ENCODE data around the gene DMAC2. TPM values are rescaled to one million over a fixed set of nuclear protein-coding genes. Genes with fewer than 3 reads are reported as not detected.
"Not testable (repeated sequence)": the region's sequence is repeated elsewhere in the genome, so short reads cannot be mapped to it uniquely, and the experiment has no call there.

Gene DMAC2
- total RNA-seq, 1 donor: 70.0 TPM

GRCh38 chr19:41443813-41444455 lies 4.2 kb upstream of the DMAC2 start:
- no peak for DNase-seq (ENCODE audit: low read depth in 2 of 3, low spot score in 2 of 3)

DNA sequence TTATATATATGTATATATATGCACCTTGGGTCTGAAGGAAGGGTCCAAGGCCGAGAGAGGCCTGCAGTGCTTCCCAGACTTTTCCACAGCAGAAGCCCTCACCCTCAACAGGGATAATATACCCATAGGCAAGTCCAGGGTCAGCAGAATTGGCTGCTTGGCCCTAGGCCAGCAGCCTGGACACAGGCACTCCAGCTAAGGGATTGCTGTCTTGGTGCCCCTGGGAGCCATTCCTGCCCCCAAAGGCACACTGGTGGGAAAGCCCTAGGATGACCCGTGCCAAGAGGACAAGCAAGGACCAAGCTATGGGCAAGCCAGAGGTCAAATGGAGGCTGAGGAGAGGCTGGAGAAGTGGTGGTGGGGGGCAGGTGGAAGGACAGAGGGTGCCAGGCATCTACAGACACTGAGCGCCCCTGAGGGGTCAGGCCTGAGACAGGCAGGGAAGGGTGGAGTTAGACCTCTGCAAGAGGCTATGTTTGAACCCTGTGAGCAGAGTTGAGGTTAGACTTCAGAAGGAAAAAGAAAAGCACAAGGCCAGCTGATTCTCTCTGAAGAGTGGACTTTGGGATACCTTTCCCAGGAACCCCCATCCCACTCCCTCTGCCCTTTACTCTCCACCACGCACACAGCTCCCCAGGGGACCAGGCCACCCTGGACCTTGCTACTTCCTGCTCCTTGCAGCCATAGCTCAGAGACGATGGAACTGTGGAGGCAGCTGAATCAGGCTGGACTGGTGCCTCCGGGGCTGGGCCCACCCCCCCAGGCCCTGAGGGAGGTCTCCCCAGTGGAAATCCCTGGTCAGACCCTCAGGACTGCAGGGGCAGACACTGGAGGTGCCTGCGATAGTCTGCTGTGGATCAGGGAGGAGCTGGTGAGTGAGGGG lies 3.0 kb upstream of the DMAC2 start, which contains the start of gene ERICH4:
TSS of gene ERICH4 (plus strand) at position 684 of the 883 bp plus-strand sequence. CDS start at position 698, 14 bp downstream.
- DNase-seq (ENCODE audit: low read depth in 2 of 3, low spot score in 2 of 3): no peak

DNA sequence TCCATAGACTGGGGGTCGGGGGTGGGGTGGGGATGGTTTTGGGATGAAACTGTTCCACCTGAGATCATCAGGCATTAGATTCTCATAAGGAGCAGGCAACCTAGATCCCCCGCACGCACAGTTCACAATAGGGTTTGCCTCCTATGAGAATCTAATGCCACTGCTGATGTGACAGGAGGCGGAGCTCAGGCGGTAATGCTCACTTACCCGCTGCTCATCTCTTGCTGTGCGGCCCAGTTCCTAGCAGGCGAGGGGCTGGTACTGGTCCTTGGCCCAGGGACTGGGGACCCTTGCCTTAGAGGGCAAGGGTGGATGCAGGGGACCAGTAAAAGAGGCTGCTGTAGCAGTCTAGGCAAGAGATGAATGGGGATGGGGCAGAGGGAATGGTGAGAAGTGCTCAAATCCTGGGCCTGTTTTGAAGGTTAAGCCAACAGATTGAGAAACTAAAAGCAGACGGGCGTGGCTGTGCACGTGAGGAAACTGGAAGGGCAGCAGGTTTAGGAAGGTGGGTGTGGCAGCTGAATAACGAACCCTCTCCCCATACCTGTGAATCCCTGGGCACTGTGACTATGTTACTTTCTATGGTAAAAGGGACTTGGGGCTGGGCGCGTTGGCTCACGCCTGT lies 1.7 kb upstream of the DMAC2 start:
- no peak for DNase-seq (ENCODE audit: low read depth in 2 of 3, low spot score in 2 of 3)

DNA sequence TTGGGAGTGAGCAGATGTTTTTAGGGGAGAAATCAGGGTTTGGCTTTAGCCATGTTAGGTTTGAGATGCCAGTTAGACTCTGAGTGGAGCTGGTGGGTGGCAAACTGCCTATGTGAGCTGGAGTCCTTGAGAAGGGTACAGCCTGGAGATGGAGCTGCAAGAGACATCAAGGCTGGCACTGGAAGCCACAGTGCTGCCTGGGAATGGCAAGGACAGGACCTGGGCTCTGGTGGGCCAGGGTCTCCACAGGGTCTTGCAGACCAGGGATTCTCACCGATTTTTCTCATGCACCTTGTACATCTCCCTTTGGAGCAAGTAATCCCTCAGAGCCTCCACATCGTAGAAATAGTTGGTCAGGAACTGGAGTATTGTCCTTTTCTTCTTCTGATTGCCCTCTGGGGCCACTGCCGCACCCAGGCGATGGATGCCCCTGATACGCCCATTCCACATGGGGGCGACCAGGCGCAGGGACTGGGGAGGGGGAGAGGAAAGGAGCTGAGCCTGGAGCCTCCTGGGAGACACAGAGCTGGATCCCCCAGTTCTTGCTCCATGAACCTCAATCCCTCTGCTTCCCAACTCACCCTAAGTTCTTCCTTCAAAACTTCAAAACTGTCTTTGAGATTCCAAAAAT lies 1.7 kb downstream of the DMAC2 start:
- DNase-seq (ENCODE audit: low read depth in 2 of 3, low spot score in 2 of 3): no peak

DNA sequence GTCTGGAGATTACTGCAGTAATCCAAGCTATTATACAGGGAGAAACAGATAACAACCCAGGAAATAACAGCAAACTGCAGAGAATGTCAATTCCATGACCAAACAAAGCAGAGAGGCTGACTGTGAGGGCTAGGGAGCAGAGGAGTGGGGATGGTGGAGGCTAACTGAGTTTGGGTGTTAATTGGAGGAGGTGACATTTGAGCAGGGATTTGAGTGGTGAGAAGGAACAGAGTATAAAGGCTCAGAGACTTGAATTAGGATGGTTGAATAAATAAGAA lies 3.1 kb downstream of the DMAC2 start:
- DNase-seq (ENCODE audit: low read depth in 2 of 3, low spot score in 2 of 3): no peak

DNA sequence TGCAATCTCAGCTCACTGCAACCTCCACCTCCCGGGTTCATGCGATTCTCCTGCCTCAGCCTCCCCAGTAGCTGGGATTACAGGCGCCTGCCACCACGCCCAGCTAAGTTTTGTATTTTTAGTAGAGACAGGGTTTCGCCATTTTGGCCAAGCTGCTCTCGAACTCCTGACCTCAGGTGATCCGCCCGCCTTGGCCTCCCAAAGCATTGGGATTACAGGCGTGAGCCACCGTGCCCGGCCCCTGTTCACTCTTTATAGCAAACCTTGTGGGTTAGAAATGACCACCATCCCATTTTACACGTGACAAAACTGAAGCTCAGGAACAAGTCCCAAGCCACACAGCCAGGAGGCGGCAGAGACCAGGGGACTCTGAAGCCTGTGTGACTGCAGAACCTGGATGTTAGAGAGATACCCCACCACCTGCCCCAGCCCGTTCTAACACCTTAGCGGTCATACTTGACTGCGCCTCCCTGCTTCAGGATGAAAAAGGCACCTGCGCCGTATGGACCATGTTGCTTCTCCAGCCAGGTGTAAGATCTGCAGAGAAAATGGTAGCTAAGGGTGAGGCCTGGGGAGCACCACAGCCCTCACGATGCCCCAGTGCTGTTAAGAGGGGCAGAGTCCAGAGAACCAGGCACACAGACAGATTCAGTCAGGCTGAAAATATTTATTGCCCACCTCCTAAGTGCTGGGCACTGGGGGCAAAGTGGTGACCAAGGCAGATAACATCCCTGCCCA lies 3.6 kb downstream of the DMAC2 start:
- DNase-seq (ENCODE audit: low read depth in 2 of 3, low spot score in 2 of 3): no peak

GRCh38 chr19:41435376-41435775 lies 4.3 kb downstream of the DMAC2 start:
- DNase-seq (ENCODE audit: low read depth in 2 of 3, low spot score in 2 of 3): not testable (repeated sequence)

- peak in 1 of 3 donors; percentile 50 for DNase-seq (ENCODE audit: low read depth in 2 of 3, low spot score in 2 of 3)
Measured at GRCh38 chr19:41434450-41434849, 5.3 kb downstream of the DMAC2 start.

DNA sequence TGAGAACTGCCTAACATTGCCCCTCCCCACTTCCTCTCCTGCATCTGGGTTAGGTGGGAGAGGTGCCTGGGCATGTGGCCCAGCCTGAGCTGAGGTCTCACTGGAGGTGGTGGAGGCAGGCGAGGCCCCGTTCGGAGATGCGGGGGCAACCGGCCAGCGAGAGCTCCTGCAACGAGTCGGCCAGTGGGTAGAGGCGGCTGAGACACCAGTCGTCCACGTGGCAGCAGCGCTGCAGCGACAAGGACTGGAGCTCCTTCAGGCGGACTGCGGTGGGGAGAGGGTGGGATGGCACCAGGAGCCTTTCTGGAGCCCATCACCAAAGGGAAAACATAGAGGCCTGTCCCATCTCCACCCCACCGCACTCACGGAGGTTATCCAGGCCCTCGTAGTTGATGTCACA lies 6.5 kb downstream of the DMAC2 start:
- DNase-seq (ENCODE audit: low read depth in 2 of 3, low spot score in 2 of 3): no peak

DNA sequence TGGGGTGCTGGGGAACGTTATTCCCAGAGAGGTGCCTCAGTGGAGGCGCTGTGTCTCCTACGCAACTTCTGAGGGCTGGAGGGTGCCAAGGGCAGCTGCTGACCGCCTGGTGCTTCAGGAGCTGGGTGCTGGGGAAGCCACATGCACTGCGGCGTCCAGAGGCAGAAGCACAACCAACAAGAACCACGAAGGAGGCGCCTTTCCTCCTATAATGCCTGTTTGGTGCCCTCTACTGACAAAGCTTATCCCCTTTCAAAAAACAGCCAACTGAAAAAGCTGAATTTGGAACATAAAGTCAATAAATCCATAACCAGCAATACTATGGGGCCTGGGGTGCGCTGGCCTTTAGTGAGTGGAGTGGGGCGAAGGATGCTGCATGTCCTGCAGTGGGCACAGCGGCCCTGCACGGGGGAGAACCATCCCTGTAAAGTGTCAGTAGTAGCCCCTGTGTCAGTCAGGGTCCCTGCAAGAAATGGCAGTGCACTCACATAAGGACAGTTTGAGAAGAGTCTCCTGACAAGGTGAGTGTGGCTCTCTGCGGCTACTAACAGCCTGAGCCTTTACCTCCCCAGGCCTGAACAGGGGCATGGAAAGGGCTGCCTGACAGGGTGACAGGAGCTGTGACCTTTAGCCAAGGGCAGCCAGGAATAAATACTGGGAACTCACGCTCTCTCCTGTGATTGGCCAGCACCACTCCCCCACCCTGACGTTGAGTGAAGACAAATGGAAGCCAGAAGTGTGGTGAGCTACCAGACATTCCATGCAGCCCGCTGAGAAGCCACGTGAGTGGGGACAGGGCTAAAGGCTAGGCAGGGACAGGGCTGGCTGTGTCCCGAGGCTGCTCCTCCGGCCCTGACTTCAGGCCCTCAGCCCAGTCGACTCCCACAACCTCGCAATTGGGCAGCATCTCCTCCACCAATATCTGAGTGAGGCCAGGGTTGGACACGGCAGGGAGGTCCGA lies 8.0 kb downstream of the DMAC2 start:
- DNase-seq (ENCODE audit: low read depth in 2 of 3, low spot score in 2 of 3): peak in 2 of 3 donors; percentile 51 to 73

DNA sequence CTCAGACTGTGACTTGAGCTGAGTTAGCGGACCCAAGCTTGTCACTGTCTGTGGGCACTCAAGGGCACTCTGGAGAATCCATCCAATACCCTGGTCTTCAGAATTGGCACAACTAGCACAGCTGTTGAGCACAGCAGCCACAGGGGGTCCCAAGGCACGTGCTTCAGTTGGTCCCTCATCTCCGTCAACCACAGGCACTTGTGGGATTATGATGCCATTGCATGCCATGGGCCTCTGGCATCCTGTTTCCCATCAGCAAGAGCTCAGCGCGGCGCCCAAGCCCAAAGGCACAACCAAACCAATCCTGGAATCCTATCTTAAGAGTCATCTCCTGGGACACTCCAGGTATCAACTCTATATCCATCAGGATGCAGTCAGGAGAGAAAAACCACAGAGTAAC lies 8.8 kb downstream of the DMAC2 start:
- no peak for DNase-seq (ENCODE audit: low read depth in 2 of 3, low spot score in 2 of 3)

GRCh38 chr19:41428481-41428859 lies 11.2 kb downstream of the DMAC2 start:
- DNase-seq (ENCODE audit: low read depth in 2 of 3, low spot score in 2 of 3): no peak

GRCh38 chr19:41427647-41428480 lies 11.8 kb downstream of the DMAC2 start:
- DNase-seq (ENCODE audit: low read depth in 2 of 3, low spot score in 2 of 3): peak in 2 of 3 donors; percentile 46 to 57

- peak in 2 of 3 donors; percentile 73 to 83 for DNase-seq (ENCODE audit: low read depth in 2 of 3, low spot score in 2 of 3)
Measured at GRCh38 chr19:41426952-41427646, 12.6 kb downstream of the DMAC2 start, which contains the start of gene B3GNT8. Gene B3GNT8, minus strand, starts transcription at chr19:41427374. Its CDS starts 596 bp downstream, at chr19:41426778.

DNA sequence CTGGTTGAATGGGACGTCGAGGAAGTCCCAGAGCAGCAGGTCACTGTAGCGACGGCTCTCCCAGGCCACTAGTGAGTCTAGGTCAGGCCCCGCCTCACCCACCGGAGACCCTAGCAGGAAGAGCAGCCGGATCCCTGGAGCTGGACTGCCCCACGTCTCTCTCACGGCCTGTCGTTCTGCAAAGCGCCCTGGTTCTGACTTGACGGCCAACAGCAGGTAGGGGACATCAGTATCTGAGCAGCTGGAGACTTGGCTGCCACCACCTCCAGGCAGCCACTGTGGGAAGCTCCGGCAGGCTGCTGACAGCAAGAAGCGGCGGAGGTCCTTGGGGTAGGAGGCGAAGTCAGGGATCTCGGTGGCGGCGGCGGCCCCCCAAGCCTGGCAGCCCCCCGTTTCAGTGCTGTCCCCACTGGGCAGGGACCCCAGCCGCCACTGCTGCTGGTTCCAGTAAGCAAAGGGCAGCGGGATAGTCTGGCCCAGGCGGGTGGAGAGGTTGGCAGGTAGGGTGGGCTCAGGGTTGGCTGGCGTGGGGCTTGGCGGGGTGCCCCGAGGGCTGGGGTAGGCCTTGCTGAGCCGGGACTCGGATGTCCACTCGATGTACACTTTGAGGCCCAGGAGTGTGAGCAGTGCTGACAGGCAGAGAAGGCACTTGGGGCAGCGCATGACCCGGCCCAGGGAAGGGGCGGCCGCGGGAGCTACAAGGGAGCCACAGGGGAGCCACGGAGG lies 13.4 kb downstream of the DMAC2 start:
- no peak for DNase-seq (ENCODE audit: low read depth in 2 of 3, low spot score in 2 of 3)

DNA sequence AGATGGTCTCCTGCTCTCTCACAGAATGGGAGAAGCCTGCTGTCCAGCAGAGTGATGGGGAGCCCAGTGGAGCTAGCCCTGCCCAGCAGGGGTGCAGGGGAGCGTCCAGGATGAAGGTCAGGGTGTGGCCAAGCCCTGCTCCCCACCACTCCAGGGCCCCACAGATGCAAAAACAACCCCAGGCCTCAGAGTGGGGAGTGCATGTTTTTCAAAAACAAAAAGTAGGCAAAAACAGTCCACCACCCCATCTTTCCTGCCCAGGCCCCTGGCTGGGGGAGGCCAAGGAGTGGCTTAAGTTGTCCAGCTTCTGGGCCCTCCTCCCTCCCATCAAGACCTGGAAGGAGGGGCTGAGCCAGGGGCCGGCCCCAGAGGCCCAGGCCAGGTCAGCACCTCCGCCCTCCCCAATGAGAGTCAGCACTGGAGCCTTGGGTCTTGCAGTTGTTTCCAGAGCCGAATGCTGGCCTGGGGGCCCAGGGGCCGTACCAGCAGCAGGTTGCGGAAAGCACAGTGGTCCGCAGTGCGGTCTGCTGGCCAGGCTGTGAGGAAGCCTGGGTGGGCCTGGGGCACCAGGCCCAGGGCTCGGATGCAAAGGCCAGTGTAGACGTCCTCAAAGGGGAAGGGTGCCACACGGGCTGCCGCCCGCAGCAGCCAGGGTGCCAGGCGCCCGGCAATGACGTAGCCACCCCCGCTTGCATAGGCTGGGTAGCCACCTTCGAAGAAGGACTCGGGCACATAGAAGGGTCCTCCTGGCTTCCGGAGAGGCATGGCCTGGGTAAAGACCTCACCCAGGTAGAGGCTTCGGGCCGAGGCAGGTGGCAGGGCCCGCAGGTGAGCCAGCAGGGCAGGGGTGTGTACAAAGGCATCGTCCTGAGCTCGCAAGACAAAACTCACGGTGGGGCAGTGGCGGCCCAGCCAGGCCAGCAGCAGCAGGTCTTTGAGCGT lies 14.3 kb downstream of the DMAC2 start:
- no peak for DNase-seq (ENCODE audit: low read depth in 2 of 3, low spot score in 2 of 3)
